ENCODE data around the gene COG1. TPM values are rescaled to one million over a fixed set of nuclear protein-coding genes. Genes with fewer than 3 reads are reported as not detected.

The COG1 gene
- total and polyA plus RNA-seq, 2 of the 8 experiments (the other 6 are each of a cell fraction or from before 2014, with no cell fraction given) = 11.0 to 19.5 TPM

DNA sequence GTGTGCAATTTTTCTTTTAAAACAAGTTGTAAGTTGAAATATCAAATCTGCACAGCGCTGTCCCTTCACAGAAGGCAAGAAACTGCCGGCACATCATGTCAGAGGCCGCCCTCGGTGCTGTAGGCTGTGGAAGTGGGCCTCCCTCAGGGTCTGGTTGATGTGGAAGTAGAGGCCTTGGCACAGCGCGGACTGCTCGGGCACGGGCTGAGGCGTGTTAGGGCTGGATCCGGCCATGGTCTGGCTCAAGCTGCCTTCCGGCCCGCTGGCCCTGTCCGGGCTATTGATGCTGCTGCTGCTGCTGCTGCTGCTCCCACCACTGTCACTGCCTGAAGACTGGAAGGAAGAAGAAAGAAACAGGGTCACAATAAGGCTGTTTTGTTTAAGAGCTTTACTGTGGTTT is 16.6 kb downstream of the COG1 start:
- ChIA-PET POLR2A (ENCODE audit: partially characterized antibody) (no interaction called here), CTCF (ENCODE audit: partially characterized antibody) (interaction anchor here (1.4 to 2.5 kb wide), 2 partner anchors 8 to 161 kb away, joined by 3 to 9 read pairs; no protein-coding TSS in a partner anchor)
- Histone ChIP-seq H3K4me3 (ENCODE audit: extremely low read depth in 1 of 4, insufficient read depth in 2 of 4, low read depth in 3 of 4, low read length in 4 of 4) (no peak overlapping the region), H3K23ac (ENCODE audit: insufficient read length) (no peak overlapping the region), H3K14ac (ENCODE audit: insufficient read length) (no peak overlapping the region), H4K91ac (replicated peaks; ENCODE audit: insufficient read length, low read length) (no peak overlapping the region), H2AK5ac (ENCODE audit: low read depth, low read length) (no peak overlapping the region), H3K4ac (replicated peaks; ENCODE audit: insufficient read length, low read depth, low read length) (no peak overlapping the region), H4K20me1 (replicated peaks in 1 of 2; ENCODE audit: control insufficient read depth in 1 of 2, insufficient read depth in 2 of 2, low read length in 2 of 2) (peaks cover 2 to 6% of the 10 kb centered on the region in 2 experiments), H3K9ac (replicated peaks in 1 of 4; ENCODE audit: extremely low read depth in 1 of 4, low read depth in 3 of 4, low read length in 3 of 4) (no peak overlapping the region), H3K9me3 (ENCODE audit: insufficient read depth in 2 of 2, low read depth in 1 of 2, low read length in 1 of 2) (no peaks in the 10 kb centered on the region), H3K23me2 (ENCODE audit: low read depth, low read length) (no peaks in the 10 kb centered on the region), H3K4me1 (replicated peaks in 1 of 4; ENCODE audit: control insufficient read depth in 3 of 4, insufficient read depth in 4 of 4, low read length in 3 of 4) (no peaks in the 10 kb centered on the region), H2BK15ac (ENCODE audit: low read length) (no peak overlapping the region), H2BK20ac (ENCODE audit: low read length) (no peak overlapping the region), H4K8ac (ENCODE audit: extremely low read depth, insufficient read depth, low read length) (no peak overlapping the region), H3K79me1 (ENCODE audit: low read depth, low read length) (no peaks in the 10 kb centered on the region), H3K4me2 (ENCODE audit: insufficient read depth in 1 of 2, low read depth in 2 of 2, low read length in 2 of 2) (no peak overlapping the region), H3K18ac (ENCODE audit: extremely low read depth, low read length) (no peak overlapping the region), H2BK120ac (replicated peaks; ENCODE audit: low read depth, low read length) (no peak overlapping the region), H2BK5ac (ENCODE audit: low read depth, low read length) (no peak overlapping the region), H3K79me2 (ENCODE audit: control insufficient read depth in 1 of 2, insufficient read depth in 2 of 2, low read length in 2 of 2) (peaks cover 0 to 18% of the 10 kb centered on the region in 2 experiments; a peak in 2 of 4 replicates), H2BK12ac (ENCODE audit: low read depth, low read length) (no peak overlapping the region), H2AFZ (ENCODE audit: low read length) (no peak overlapping the region), H3K27ac (ENCODE audit: low read depth, low read length) (no peak overlapping the region), H3K27me3 (replicated peaks in 1 of 4; ENCODE audit: control insufficient read depth in 3 of 4, extremely low read depth in 1 of 4, insufficient read depth in 3 of 4, low read length in 3 of 4) (no peaks in the 10 kb centered on the region), H3K36me3 (ENCODE audit: control insufficient read depth in 2 of 4, insufficient read depth in 4 of 4, low read length in 3 of 4) (peaks cover 16 to 56% (median 40%) of the 10 kb centered on the region in 4 experiments; a peak in 7 of 8 replicates), H3K56ac (replicated peaks; ENCODE audit: insufficient read length, low read depth, low read length) (no peak overlapping the region), H4K5ac (ENCODE audit: insufficient read length, low read depth, low read length) (no peak overlapping the region)
- no peak for FAIRE-seq
- no peak for DNase-seq (ENCODE audit: low read depth in 1 of 2, low spot score in 2 of 2)
- WGBS, 2 experiments (ENCODE audit: extremely low coverage in 1 of 2, insufficient coverage in 1 of 2, insufficient read length in 1 of 2, insufficient replicate concordance in 2 of 2, low coverage in 1 of 2, low lambda C conversion rate in 2 of 2, missing lambda C conversion rate in 1 of 2) = 95% methylated on average over 13 of the region's 13 CpGs; no CpG with 5 or more reads in 1 of the 2 experiments
- TF ChIP-seq MAFK (IDR thresholded peaks at IDR 0.05; ENCODE audit: low read depth, low read length) (no peak), JUND (IDR thresholded peaks at IDR 0.05; ENCODE audit: low read length) (no peak), POLR2AphosphoS5 (IDR thresholded peaks at IDR 0.05; ENCODE audit: low read depth, low read length) (no peak), TBP (IDR thresholded peaks at IDR 0.05; ENCODE audit: low read depth, low read length) (no peak), KDM4A (IDR thresholded peaks at IDR 0.05; ENCODE audit: low read depth, low read length, severe bottlenecking) (no peak), CBX8 (IDR thresholded peaks at IDR 0.05; ENCODE audit: borderline replicate concordance, low read depth, low read length) (no peak), EZH2 (IDR thresholded peaks at IDR 0.05; ENCODE audit: low read depth, low read length, severe bottlenecking) (no peak), SAP30 (IDR thresholded peaks at IDR 0.05; ENCODE audit: insufficient read depth, insufficient replicate concordance, low read length) (no peak), RXRA (IDR thresholded peaks at IDR 0.05; ENCODE audit: insufficient read depth, low read depth, low read length) (no peak), YY1 (IDR thresholded peaks at IDR 0.05; ENCODE audit: low read depth, low read length) (no peak), CTBP2 (IDR thresholded peaks at IDR 0.05; ENCODE audit: borderline replicate concordance, insufficient read depth, insufficient read length, low read length) (no peak)
- TF ChIP-seq, protein P1, sequence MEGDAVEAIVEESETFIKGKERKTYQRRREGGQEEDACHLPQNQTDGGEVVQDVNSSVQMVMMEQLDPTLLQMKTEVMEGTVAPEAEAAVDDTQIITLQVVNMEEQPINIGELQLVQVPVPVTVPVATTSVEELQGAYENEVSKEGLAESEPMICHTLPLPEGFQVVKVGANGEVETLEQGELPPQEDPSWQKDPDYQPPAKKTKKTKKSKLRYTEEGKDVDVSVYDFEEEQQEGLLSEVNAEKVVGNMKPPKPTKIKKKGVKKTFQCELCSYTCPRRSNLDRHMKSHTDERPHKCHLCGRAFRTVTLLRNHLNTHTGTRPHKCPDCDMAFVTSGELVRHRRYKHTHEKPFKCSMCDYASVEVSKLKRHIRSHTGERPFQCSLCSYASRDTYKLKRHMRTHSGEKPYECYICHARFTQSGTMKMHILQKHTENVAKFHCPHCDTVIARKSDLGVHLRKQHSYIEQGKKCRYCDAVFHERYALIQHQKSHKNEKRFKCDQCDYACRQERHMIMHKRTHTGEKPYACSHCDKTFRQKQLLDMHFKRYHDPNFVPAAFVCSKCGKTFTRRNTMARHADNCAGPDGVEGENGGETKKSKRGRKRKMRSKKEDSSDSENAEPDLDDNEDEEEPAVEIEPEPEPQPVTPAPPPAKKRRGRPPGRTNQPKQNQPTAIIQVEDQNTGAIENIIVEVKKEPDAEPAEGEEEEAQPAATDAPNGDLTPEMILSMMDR (IDR thresholded peaks at IDR 0.05; ENCODE audit: control extremely low read depth in 1 of 3, insufficient read depth in 1 of 3, low read depth in 1 of 3, low read length in 3 of 3) = no peak
